ENCODE results near the gene MYH6. TPM values are rescaled to one million over a fixed set of nuclear protein-coding genes. Genes with fewer than 3 reads are reported as not detected.

MYH6 gene
- total RNA-seq, 4 donors from 2014 or later: 0.20 TPM; not detected in 3

DNA sequence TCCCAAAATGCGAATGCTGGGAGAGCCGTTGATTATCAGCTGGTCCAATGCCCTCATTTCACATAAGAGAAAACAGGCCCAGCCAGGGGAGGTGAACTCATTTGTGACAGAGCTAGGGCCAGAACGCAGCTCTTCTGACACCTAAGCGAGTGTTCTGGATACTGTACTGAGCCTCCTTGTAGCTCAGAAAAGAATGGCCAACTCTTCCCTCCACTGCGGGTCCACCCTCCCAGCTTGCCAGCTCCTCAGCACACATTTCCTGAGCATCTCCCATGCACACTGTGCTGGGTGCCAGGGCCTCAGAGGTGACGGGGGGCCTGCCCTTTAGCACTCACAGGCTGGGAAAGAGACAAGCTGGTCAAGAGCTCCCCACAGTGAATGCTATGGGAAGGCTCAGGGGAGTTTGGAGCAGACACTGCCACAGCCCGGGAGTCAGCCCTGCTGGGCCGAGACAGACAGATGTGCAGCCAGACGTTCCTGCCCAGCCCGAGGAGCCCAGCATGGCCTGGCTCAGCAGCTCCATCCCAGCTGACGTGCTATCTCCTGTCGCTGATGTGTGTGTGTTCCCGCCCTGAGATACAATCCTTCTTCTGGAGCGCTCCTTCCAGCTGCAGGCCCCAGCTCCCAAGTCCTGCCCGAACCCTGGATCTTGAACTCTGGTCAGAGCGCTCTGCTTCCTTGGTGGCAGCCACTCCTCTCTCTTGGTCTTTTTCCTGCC is 27.7 kb downstream of the MYH6 start:
- 53 to 64% methylated on average over 16 of the region's 16 CpGs for WGBS, 2 donors
- TF ChIP-seq POLR2A (IDR thresholded peaks at IDR 0.05): no peak
- TF ChIP-seq, protein P1, sequence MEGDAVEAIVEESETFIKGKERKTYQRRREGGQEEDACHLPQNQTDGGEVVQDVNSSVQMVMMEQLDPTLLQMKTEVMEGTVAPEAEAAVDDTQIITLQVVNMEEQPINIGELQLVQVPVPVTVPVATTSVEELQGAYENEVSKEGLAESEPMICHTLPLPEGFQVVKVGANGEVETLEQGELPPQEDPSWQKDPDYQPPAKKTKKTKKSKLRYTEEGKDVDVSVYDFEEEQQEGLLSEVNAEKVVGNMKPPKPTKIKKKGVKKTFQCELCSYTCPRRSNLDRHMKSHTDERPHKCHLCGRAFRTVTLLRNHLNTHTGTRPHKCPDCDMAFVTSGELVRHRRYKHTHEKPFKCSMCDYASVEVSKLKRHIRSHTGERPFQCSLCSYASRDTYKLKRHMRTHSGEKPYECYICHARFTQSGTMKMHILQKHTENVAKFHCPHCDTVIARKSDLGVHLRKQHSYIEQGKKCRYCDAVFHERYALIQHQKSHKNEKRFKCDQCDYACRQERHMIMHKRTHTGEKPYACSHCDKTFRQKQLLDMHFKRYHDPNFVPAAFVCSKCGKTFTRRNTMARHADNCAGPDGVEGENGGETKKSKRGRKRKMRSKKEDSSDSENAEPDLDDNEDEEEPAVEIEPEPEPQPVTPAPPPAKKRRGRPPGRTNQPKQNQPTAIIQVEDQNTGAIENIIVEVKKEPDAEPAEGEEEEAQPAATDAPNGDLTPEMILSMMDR (IDR thresholded peaks at IDR 0.05): no peak

DNA sequence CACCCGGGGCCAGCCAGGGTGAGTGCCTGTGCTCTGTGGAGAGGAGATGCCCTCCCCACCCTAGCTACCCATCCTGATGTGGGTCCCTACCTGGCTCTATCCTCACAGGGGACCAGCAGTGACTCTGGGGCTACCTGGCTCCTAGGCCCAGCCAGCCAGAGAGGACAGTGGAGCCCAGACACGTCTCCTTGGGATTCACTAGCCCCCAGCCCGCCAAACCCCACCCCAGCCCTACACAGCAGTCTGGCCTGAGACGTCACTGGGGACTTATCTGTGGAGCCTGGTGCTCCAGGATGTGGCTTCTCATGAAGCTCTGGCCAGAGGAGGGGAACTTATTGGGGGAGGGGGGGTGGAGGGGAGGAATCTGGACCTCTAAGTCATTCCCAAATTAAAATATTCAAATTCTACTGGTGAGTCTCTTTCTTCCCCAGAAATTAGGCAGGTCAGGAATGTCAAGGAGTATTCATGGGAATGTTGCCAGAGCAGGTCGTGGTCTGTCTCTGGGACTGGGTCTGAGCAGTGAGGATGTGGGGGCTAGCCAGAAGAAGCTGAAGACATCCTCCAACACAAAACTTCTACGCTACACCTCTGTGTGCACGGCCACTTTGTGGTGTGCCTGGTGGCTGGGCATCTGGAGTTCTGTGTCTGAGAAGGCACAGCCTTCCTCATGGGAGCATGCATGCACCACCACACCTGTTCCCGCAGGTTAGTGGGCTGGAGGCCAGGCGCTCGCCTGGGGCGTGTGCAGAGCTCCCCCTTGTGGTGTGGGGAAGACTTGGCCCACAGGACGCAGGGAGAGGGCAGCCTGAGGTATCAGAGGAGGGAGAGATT is 28.5 kb downstream of the MYH6 start:
- peak; percentile 42 to 90 for DNase-seq (ENCODE audit: low spot score in 2 of 2)
- H3K4me3 ChIP-seq (ENCODE audit: low read depth, poor library complexity, severe bottlenecking): no peak overlapping the region
- TF ChIP-seq POLR2A (IDR thresholded peaks at IDR 0.05): no peak
- TF ChIP-seq, protein P1 (IDR thresholded peaks at IDR 0.05): peak in 1 of 3 donors; percentile 61
- intact Hi-C loops (cut with DNase I; ENCODE audit: low total_unique reads): loop anchor here (5.0 to 10.0 kb wide), 2 partner anchors 52 to 115 kb away; no protein-coding TSS in a partner anchor
- 32 to 35% methylated on average over 11 to 12 of the region's 12 CpGs for WGBS, 2 donors

More for the DNA sequence above, 27.7 kb downstream of the MYH6 start:
- intact Hi-C loops (cut with DNase I; ENCODE audit: low total_unique reads): loop anchor here (5.0 to 10.0 kb wide), 2 partner anchors 53 to 116 kb away; no protein-coding TSS in a partner anchor
- no peak for DNase-seq (ENCODE audit: low spot score in 2 of 2)
- H3K4me3 ChIP-seq (ENCODE audit: low read depth, poor library complexity, severe bottlenecking): no peak overlapping the region

DNA sequence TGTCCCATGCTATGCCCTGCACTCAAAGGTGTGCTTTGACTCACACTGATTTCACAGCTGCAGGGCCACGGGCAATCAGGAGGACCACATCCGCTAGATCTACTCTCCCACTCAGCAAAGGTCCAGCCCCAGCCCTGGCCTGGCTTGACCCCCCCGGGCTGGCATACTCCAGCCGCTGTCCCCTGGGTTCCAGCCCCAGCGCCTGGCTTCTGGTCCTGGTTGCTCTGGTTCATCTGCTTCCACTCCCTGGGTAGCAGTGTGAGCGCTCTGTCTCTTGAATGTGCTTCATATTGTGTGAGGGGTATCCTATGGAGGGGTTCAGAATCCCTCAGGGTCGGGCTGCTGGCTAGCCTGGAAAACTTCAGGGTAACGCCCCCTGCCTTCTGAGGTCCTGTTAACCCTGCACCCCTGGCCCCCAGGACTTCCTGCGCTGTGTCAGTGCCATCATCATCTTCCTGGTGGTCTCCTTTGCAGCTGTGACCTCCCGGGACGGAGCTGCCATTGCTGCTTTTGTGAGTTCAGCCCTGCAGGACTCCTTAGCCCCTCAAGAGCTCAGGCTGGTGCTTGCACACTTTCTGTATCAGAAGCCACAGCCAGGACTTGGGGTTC is 29.4 kb downstream of the MYH6 start:
- H3K4me3 ChIP-seq (ENCODE audit: low read depth, poor library complexity, severe bottlenecking): no peak overlapping the region
- no peak for DNase-seq (ENCODE audit: low spot score in 2 of 2)
- WGBS, 2 donors: 81 to 84% methylated on average over 11 of the region's 11 CpGs
- TF ChIP-seq, protein P1 (IDR thresholded peaks at IDR 0.05): no peak
- TF ChIP-seq POLR2A (IDR thresholded peaks at IDR 0.05): no peak
- intact Hi-C loops (cut with DNase I; ENCODE audit: low total_unique reads): no loop called here

DNA sequence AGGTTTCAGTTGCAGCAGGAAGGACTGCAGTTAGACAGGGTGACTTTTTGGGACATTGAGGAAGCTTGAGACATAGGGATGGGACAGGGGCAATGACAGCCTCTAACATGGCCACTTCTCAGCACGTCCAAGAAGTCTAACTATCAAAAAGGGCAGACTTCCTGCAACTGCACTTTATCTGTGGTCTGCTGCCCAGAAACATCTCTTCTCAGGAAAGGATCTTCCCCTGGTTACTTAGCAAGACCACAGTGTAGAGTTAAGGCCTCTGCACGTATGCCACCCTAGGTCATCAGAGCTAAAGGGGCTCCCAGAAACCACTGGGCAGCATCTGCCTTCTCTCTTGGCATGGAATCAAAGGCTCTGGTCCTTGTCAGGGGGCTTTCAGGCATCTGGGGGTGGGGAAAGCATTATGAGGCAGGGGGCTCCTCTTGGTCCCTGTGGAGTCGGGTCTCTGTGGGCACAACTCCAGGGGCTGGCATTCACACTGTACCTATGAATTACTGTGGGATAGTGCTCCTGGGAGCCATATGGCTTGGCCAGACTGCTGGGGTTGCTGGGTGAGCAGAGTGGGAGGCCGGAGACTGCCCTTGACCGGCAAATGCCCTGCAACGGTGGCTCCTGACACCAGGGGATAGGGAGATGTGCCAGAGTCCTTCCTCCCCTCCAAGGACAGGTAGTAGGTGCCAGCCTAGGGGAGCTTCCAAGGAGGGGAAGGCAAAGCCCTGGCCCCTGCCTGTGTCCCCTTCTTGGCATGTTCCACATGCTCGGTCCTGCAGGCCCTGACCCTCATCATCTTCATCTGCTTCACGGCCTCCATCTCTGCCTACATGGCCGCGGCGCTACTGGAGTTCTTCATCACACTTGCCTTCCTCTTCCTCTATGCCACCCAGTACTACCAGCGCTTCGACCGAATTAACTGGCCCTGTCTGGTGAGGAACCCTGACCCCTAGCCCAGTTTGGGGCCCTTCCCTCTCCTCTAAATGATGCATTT is 30.2 kb downstream of the MYH6 start:
- intact Hi-C loops (cut with DNase I; ENCODE audit: low total_unique reads): no loop called here
- 82 to 86% methylated on average over 14 of the region's 14 CpGs for WGBS, 2 donors
- no peak for DNase-seq (ENCODE audit: low spot score in 2 of 2)
- no peak overlapping the region for H3K4me3 ChIP-seq (ENCODE audit: low read depth, poor library complexity, severe bottlenecking)
- no peak for TF ChIP-seq POLR2A (IDR thresholded peaks at IDR 0.05)
- TF ChIP-seq, protein P1 (IDR thresholded peaks at IDR 0.05): no peak

DNA sequence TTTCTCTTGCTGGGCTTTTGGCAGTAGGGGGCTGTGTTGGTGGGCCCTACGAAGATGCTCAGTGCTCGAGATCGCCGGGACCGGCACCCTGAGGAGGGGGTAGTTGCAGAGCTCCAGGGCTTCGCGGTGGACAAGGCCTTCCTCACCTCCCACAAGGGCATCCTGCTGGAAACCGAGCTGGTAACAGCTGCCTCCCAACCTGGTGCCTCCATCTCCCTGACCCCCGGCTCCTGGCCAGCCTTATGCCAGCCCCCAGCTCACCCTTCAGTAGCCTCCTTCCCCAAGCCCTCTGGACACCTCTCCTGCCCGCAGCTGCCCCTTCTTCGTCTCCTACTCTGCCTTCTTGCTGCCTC is 30.9 kb downstream of the MYH6 start:
- no peak for DNase-seq (ENCODE audit: low spot score in 2 of 2)
- no peak for TF ChIP-seq POLR2A (IDR thresholded peaks at IDR 0.05)
- TF ChIP-seq, protein P1 (IDR thresholded peaks at IDR 0.05): no peak
- intact Hi-C loops (cut with DNase I; ENCODE audit: low total_unique reads): no loop called here
- H3K4me3 ChIP-seq (ENCODE audit: low read depth, poor library complexity, severe bottlenecking): no peak overlapping the region
- WGBS, 2 donors: 55 to 72% methylated on average over 11 of the region's 11 CpGs

All from lower leg skin (tissue), 4 donors.